ENCODE data around the gene C4orf46.
"Not testable (repeated sequence)": the region's sequence is repeated elsewhere in the genome, so short reads cannot be mapped to it uniquely, and the experiment has no call there.

The C4orf46 gene

GRCh38 chr4:158671665-158671914 is at the start of gene C4orf46:
TSS of gene C4orf46 (minus strand) at chr4:158671887. CDS start at chr4:158671801, 86 bp downstream.
- H3K4me3 ChIP-seq (ENCODE audit: low read depth, low read length), result peak within 1 kb of the TSS; percentile 85

- no peak overlapping the region for H3K4me3 ChIP-seq (ENCODE audit: low read depth, low read length)
Measured at GRCh38 chr4:158715802-158716201, 44.1 kb upstream of the C4orf46 start.

DNA sequence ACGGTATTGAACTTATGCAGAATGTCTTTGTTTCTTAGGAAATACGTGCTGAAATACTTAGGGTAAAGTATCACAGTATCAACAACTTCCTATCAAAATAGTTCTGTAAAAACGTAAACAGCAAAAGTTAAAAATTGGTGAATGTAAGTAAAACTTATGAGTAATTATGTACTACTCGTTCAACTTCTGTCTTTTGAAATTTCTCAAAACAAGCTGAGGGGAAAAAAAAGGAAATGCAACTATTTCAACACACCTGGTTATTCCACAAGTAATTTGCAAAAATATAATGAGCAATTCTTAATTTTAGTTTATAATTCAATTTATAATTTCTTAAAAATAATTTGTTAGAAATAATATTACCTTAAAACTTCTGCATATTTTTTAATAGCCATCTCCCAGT is 43.2 kb upstream of the C4orf46 start:
- H3K4me3 ChIP-seq (ENCODE audit: low read depth, low read length), result no peak overlapping the region

- H3K4me3 ChIP-seq (ENCODE audit: low read depth, low read length), result not testable (repeated sequence)
Measured at GRCh38 chr4:158712622-158713021, 40.9 kb upstream of the C4orf46 start.

DNA sequence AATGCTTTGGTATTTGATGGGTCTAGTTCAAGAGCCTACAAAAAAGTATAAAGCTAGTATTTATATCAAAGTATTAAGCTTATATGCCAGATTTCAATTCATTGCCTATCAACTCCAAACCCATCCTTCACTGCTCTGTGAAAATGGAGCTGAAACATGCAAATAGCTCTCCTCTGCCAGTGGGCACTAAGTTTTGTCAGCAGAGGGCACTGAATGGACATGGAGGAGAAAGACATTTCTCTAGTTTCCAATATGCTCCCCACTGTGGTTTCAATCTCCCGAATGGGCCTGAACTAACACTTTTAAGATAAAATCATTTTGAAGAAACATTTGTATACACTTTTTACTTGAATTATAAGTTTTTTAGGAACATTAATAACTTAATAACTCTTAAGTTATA is 39.1 kb upstream of the C4orf46 start:
- H3K4me3 ChIP-seq (ENCODE audit: low read depth, low read length), result no peak overlapping the region

DNA sequence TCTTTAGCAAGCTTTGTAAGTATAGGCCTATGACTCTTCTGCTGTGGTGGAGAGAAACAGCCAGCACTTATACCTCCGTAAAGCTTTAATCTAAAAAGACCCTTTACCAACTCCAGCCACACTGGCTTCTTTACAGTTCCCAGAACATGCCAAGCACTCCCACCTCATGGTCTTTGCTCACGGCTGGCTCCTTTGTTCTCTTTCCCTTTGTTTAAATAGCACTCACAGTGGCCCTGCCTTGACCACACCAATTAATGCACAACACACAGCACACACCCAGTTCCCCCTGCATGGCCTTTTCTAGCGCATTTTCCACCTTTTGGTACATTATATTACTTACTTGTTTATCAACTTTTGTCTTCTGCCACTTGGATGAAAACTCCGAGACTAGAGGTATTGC is 32.6 kb upstream of the C4orf46 start:
- H3K4me3 ChIP-seq (ENCODE audit: low read depth, low read length), result no peak overlapping the region

GRCh38 chr4:158688813-158689212 is 17.1 kb upstream of the C4orf46 start:
- H3K4me3 ChIP-seq (ENCODE audit: low read depth, low read length), result no peak overlapping the region

GRCh38 chr4:158682066-158682465 is 10.4 kb upstream of the C4orf46 start:
- H3K4me3 ChIP-seq (ENCODE audit: low read depth, low read length), result no peak overlapping the region

DNA sequence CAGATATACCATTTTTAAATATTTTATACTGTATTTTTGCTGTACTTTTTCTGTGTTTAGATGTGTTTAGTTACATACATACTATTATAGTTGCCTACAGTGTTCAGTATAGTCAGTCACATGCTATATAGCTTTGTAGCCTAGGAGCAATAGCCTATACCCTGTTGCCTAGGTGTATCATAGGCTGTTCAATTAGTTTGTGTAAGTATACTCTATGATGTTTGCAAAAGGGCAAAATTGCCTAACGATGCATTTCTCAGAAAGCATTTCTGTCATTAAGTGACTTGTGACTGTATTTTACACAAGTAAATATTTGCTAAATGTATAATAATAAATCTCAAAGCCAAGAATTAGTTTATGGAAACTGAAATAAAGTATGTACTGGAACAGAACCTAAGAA is 9.9 kb upstream of the C4orf46 start:
- H3K4me3 ChIP-seq (ENCODE audit: low read depth, low read length), result no peak overlapping the region

DNA sequence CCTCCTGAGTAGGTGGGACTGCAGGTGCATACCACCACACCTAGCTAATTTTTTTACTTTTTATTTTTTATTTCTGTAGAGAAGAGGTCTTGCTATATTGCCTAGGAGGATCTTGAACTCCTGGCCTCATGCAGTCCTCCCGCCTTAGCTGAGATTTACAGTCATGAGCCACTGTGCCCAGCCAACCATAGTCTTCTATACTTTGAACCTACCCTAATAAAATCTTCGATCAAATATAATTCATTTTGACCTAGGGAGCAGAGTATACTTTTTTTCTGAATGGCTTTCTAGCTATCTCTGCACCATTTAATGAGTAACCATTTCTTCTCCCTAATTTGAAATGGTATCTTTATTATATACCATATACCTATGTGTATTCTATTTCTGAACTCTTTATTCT is 7.1 kb upstream of the C4orf46 start:
- H3K4me3 ChIP-seq (ENCODE audit: low read depth, low read length), result no peak overlapping the region

GRCh38 chr4:158676076-158676475 is 4.4 kb upstream of the C4orf46 start:
- no peak overlapping the region for H3K4me3 ChIP-seq (ENCODE audit: low read depth, low read length)

GRCh38 chr4:158673633-158674032 is 1.9 kb upstream of the C4orf46 start:
- H3K4me3 ChIP-seq (ENCODE audit: low read depth, low read length), result no peak overlapping the region

DNA sequence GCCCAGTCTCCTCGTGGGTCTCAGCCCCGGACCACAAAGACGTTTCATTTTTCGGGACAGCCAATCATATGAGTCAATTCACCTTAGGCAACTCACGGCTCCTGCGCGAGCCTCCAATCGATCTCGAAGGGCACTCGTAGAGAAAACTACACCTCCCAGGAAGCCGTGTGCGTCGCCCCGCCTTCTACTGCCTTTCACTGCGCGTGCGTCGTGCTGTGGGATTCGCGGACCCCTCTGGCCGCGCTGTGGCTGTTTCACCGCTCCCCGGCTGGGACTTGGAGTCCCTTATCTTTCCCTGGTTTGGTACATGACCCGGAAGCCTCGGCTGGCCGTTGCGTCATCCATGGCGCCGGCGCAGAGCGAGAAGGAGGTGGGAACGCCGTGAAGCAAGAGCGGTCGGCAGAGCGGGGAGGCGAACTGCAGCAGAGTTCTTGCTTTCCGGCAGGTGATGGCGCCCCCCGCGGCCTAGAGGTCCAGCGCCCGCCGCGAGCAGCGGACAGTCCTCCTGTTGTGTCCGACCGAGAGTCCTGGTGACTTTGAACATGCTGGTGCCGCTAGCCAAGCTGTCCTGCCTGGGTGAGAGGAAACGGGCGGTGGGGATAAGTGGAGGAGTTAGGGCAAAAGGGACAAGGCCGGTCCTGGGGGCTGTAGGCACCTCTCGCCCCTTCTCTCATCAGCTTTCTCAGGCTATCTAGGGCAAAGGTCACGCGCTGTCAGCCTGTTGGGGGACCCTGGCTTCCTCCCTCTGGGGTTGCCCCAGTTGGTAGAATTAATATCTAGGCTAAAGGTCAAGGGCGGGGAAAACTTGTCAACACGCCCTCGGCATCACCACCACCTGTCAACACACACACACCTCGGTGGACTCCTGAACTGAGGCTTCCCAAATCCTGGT is 474 bp upstream of the C4orf46 start, which contains the start of gene ETFDH:
Gene ETFDH, plus strand, starts transcription at position 382 of the 892 bp plus-strand sequence. Its CDS starts 161 bp downstream, at position 543.
- peak within 1 kb of the TSS; percentile 85 for H3K4me3 ChIP-seq (ENCODE audit: low read depth, low read length)

GRCh38 chr4:158670975-158671664 is 567 bp downstream of the C4orf46 start:
- H3K4me3 ChIP-seq (ENCODE audit: low read depth, low read length), result peak overlapping the region; percentile 85

- no peak overlapping the region for H3K4me3 ChIP-seq (ENCODE audit: low read depth, low read length)
Measured at GRCh38 chr4:158669310-158669709, 2.4 kb downstream of the C4orf46 start.

- no peak overlapping the region for H3K4me3 ChIP-seq (ENCODE audit: low read depth, low read length)
Measured at GRCh38 chr4:158667651-158668198, 4.0 kb downstream of the C4orf46 start.

GRCh38 chr4:158666892-158667291 is 4.8 kb downstream of the C4orf46 start:
- no peak overlapping the region for H3K4me3 ChIP-seq (ENCODE audit: low read depth, low read length)

DNA sequence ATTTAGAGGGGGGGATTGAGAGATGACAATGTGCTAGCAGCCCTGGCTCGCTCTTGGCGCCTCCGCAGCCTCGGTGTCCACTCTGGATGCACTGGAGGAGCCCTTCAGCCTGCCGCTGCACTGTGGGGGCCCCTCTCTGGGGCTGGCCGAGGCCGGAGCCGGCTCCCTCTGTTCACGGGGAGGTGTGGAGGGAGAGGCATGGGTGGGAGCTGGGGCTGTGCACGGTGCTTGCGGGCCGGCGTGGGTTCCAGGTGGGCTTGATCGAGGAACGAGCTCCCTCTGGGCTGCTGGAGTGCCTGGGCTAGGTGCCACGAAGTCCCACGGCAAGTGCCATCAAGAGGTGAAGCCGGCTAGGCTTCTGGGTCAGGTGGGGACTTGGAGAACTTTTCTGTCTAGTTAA is 6.9 kb downstream of the C4orf46 start:
- H3K4me3 ChIP-seq (ENCODE audit: low read depth, low read length), result no peak overlapping the region

DNA sequence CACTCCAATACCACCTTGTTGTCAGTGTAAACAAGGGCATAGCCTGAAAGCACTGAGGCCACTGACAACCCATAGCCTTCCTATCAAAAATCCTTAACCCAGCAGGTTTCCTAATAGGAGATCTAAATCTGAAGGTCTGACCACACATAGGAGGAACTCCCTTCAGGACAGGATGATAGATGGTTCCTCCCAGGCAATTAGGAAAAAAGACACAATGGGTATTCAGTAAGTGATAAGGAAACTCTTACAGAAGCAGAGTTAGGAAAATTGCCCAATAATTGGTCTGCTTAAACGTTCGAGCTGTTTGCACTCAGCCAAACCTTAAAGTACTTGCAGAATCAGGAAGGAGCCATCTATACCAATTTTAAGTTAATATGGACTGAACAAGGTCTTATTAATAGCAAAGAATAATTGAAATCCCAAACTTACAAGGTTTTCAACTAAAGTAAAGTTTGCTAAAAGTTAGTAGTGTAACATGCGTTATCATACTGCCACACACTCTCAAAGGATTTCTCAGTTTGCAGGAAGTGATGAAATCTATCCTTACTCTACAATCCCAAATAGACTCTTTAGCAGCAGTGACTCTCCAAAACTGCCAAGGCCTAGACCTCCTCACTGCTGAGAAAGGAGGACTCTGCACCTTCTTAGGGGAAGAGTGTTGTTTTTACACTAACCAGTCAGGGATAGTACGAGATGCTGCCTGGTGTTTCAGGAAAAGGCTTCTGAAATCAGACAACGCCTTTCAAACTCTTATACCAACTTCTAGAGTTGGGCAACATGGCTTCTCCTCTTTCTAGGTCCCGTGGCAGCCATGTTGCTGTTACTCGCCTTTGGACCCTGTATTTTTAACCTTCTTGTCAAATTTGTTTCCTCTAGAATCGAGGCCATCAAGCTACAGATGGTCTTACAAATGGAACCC is 7.7 kb downstream of the C4orf46 start:
- H3K4me3 ChIP-seq (ENCODE audit: low read depth, low read length), result not testable (repeated sequence)

DNA sequence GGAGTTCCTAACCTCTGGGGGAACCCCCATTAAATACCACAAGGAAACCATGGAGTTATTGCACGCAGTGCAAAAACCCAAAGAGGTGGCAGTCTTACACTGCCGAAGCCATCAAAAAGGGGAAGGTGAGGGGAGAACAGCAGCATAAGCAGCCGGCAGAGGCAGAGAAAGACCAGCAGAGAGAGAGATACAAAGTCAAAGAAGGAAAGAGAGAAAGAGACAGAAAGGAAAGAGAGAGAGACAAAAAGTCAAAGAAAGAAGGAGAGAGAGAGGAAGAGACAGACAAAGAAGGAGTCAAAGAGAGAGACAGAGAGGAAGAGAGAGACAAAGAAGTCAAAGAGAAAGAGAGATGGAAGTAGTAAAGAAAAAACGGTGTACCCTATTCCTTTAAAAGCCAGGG is 8.4 kb downstream of the C4orf46 start:
- H3K4me3 ChIP-seq (ENCODE audit: low read depth, low read length), result not testable (repeated sequence)

DNA sequence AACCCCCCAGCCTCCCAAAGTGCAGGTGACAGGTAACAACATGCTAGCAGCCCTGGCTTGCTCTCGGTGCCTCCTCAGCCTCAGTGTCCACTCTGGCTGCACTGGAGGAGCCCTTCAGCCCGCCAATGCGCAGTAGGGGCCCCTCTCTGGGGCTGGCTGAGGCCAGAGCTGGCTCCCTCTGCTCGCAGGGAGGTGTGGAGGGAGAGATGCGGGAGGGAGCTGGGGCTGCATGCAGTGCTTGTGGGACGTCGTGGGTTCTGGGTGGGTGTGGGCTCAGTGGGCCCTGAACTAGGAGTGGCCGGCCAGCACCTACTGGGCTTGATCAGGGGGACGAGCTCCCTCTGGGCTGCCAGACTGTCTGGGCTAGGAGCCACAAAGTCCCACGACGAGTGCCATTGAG is 14.4 kb downstream of the C4orf46 start:
- no peak overlapping the region for H3K4me3 ChIP-seq (ENCODE audit: low read depth, low read length)

Measured in iPS-11a (cell line).